ENCODE results near the gene NPC2. TPM values are rescaled to one million over a fixed set of nuclear protein-coding genes. Genes with fewer than 3 reads are reported as not detected.

The NPC2 gene
- total RNA-seq, 3 donors from 2014 or later = 10.0 to 11.7 (median 11.1) TPM

DNA sequence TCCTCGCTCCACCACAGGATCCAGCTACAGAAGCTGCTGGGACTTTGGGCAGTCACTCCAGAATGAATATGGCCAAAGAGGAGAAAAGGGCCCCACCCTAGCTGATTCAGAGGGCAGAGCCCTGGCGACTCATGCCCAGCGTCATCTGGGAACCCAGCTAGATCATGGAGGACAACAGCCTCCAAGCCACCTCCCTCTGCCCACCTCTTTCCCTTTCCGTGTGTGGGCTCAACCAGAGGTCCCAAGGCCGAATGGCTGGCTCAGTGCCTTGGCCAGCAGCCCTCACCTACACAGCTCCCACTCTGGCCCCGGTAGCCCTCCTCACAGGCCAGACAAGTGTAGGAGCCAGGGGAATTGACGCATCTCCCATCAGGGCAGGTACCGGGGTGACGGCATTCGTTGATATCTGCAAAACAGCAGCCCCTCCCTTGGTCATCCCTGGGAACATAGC is 17.9 kb upstream of the NPC2 start:
- Mint-ChIP-seq H3K4me1 (ENCODE audit: low read depth) (peaks cover 10% of the 10 kb centered on the region), H3K4me3 (no peak overlapping the region), H3K27me3 (ENCODE audit: low read depth) (peaks cover 10% of the 10 kb centered on the region)

DNA sequence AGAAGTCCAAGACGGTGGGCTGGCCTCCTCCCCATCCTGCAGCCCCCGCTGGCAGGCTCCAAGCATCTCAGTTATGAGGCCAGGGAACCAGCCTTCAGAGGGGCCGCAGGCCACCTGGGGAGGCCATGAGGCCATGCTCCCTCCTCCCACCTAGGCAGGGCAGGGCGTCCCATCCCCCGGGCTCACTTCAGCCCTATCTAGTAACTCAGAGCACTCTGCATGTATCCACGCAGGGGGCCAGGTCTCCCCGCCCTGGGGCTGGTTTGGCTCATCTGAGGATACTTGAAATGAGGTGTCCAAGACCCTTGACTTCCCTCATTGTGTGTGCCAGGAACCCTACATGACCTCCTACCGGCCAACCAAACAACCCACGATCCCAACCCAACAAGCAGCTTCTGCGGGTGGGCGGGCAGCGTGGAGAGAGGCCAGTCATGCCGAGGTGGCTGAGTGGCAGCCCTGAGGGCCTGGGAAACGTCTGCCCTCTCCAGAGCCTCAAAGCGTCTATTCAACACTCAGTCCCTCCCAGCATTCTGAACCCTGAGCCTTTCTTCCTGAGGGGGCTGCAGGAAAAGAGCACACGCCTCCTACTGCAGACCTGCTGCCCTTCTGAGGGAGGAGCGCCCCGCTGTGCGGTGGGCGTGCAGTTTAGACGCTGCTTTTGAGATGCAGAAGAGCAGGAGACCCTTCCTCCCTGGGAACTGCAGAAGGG is 17.3 kb upstream of the NPC2 start:
- no peak overlapping the region for H3K4me3 Mint-ChIP-seq
- peaks cover 10% of the 10 kb centered on the region for H3K4me1 Mint-ChIP-seq (ENCODE audit: low read depth)
- DNase-seq (no peak), ATAC-seq (no peak)
- H3K27me3 Mint-ChIP-seq (ENCODE audit: low read depth) = peaks cover 10% of the 10 kb centered on the region
- no peaks in the 10 kb centered on the region for H3K36me3 Mint-ChIP-seq (ENCODE audit: insufficient read depth)
- H3K9me3 Mint-ChIP-seq = no peaks in the 10 kb centered on the region

More for the DNA sequence above, 17.9 kb upstream of the NPC2 start:
- no peaks in the 10 kb centered on the region for H3K9me3 Mint-ChIP-seq
- ATAC-seq = no peak
- no peaks in the 10 kb centered on the region for H3K36me3 Mint-ChIP-seq (ENCODE audit: insufficient read depth)
- no peak for DNase-seq

GRCh38 chr14:74509587-74510222 is 16.6 kb upstream of the NPC2 start:
- Mint-ChIP-seq H3K9me3 (no peaks in the 10 kb centered on the region), H3K27me3 (ENCODE audit: low read depth) (peaks cover 8% of the 10 kb centered on the region), H3K4me3 (no peak overlapping the region), H3K4me1 (ENCODE audit: low read depth) (peaks cover 7% of the 10 kb centered on the region), H3K36me3 (ENCODE audit: insufficient read depth) (no peaks in the 10 kb centered on the region)
- DNase-seq (no peak), ATAC-seq (no peak)

DNA sequence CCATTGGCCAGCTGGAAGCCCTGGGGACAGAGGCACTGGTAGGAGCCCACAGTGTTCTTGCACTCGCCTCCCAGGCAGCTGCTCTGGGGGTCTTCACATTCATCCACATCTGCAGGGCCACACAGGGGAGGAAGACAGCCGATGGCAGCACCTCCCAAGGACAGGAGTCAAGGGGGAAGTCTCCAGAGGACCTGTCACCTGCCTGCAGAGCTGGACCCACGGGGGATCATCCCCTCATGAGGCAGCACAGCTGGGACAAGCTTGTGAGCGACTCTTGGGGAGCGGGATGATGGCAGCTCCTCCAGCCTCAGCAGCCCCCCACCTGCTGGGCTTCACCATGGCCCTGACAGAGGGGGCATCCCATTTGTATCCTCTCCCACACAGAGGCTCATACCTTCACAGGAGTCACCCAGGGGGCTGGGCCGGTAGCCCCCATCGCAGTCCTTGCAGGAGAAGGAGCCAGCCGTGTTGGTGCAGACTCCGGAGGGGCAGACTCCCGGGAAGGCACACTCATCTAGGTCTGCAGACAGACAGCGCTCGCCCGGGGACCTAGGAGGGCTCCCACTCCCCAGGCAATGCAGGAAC is 15.8 kb upstream of the NPC2 start:
- no peak for ATAC-seq
- Mint-ChIP-seq H3K4me3 (no peak overlapping the region), H3K27me3 (ENCODE audit: low read depth) (peaks cover 8% of the 10 kb centered on the region), H3K4me1 (ENCODE audit: low read depth) (no peaks in the 10 kb centered on the region), H3K36me3 (ENCODE audit: insufficient read depth) (no peaks in the 10 kb centered on the region), H3K9me3 (no peaks in the 10 kb centered on the region)
- DNase-seq = no peak

DNA sequence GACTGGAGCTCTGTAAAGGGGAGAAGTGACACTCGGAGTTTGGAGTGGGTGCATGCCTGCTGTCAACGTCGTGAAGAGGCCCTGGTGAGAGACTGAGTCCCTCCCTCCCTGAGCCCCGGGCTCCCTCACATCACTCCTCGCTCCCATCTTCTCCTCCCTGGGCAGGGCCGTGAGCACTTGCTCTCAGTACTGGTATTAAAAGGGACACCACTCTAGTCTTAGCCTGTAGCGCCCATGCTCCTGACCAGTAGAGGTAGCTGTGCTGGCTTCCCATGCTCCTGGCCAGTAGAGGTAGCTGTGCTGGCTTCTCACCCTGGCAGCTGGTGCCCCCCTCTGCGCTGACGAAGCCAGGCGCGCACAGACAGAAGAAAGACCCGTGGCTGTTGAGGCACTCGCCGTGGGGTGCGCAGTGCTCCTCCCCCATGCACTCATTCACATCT is 15.2 kb upstream of the NPC2 start:
- H3K9me3 Mint-ChIP-seq = no peaks in the 10 kb centered on the region
- peaks cover 6% of the 10 kb centered on the region for H3K27me3 Mint-ChIP-seq (ENCODE audit: low read depth)
- ATAC-seq (no peak), DNase-seq (no peak)
- H3K4me3 Mint-ChIP-seq = no peak overlapping the region
- no peaks in the 10 kb centered on the region for H3K4me1 Mint-ChIP-seq (ENCODE audit: low read depth)
- H3K36me3 Mint-ChIP-seq (ENCODE audit: insufficient read depth) = no peaks in the 10 kb centered on the region

DNA sequence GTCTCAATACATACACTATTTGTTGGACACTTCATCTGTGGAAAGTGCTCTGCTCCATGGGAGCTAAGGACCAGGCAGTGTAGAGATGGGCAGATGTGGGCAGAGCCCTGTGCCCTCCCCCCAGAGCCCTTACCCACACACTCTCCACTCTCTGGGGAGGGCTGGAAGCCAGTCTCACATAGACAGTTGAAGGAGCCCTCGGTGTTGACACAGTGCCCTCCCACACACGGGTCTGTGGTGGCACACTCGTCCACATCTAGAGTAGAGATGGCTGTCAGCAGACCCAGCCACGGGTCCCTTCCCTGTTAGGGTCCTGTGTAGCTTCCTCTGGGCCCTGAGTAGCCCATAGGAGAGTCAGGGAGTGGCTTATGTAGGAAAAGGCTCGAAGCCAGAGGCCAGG is 14.7 kb upstream of the NPC2 start:
- DNase-seq (no peak), ATAC-seq (no peak)
- Mint-ChIP-seq H3K27me3 (ENCODE audit: low read depth) (peaks cover 6% of the 10 kb centered on the region), H3K4me1 (ENCODE audit: low read depth) (no peaks in the 10 kb centered on the region), H3K9me3 (no peaks in the 10 kb centered on the region), H3K36me3 (ENCODE audit: insufficient read depth) (no peaks in the 10 kb centered on the region), H3K4me3 (no peak overlapping the region)

DNA sequence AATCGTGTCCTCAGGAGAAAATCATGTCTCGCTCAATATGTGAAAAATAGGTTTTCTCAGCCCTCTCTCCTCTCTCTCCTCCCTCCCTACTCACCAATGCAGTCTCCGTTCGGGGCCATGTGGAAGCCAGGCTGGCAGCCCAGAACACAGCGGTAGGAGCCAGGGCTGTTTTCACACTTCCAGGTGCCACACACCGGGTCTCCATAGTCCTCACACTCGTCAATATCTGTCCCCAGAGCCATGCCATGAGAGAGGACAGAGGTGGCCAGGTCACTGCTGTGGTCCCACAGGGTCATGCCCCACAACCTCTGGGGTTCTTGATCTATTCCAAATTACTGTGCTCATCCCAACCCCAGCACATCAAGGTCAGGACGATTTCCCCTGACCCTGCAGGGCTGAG is 14.0 kb upstream of the NPC2 start:
- ATAC-seq (no peak), DNase-seq (no peak)
- H3K36me3 Mint-ChIP-seq (ENCODE audit: insufficient read depth) = no peaks in the 10 kb centered on the region
- no peak overlapping the region for H3K4me3 Mint-ChIP-seq
- H3K4me1 Mint-ChIP-seq (ENCODE audit: low read depth) = no peaks in the 10 kb centered on the region
- H3K27me3 Mint-ChIP-seq (ENCODE audit: low read depth) = peaks cover 6% of the 10 kb centered on the region
- no peaks in the 10 kb centered on the region for H3K9me3 Mint-ChIP-seq

- Mint-ChIP-seq H3K4me3 (no peak overlapping the region), H3K9me3 (no peaks in the 10 kb centered on the region), H3K27me3 (ENCODE audit: low read depth) (peaks cover 6% of the 10 kb centered on the region), H3K36me3 (ENCODE audit: insufficient read depth) (no peaks in the 10 kb centered on the region), H3K4me1 (ENCODE audit: low read depth) (no peaks in the 10 kb centered on the region)
- DNase-seq (no peak), ATAC-seq (no peak)
Observed at GRCh38 chr14:74506411-74506851, 13.3 kb upstream of the NPC2 start.

DNA sequence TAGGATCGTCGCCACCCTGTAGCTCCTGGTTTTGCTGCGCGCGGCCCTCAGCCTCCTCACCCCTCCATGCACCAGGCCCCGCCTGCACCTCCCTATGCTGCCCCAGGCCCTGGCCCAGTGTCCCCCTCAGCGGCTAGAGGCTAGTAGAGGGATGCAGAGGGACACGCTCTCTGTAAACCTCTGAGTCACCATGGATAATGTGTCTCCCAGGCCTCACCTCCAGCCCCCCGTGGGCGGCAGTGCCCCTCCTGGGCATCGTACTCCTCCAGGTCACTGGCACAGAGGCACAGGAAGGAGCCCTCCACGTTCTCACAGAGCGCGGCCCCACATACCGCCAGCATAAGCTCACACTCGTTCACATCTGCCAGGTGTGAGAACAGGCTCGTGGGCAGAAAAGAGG is 12.7 kb upstream of the NPC2 start:
- ATAC-seq = no peak
- no peak for DNase-seq
- H3K9me3 Mint-ChIP-seq = no peaks in the 10 kb centered on the region
- H3K27me3 Mint-ChIP-seq (ENCODE audit: low read depth) = peaks cover 2% of the 10 kb centered on the region
- no peaks in the 10 kb centered on the region for H3K36me3 Mint-ChIP-seq (ENCODE audit: insufficient read depth)
- no peak overlapping the region for H3K4me3 Mint-ChIP-seq
- H3K4me1 Mint-ChIP-seq (ENCODE audit: low read depth) = no peaks in the 10 kb centered on the region

GRCh38 chr14:74504874-74505720 is 12.0 kb upstream of the NPC2 start:
- Mint-ChIP-seq H3K4me1 (ENCODE audit: low read depth) (no peaks in the 10 kb centered on the region), H3K27me3 (ENCODE audit: low read depth) (peaks cover 2% of the 10 kb centered on the region), H3K4me3 (no peak overlapping the region), H3K9me3 (no peaks in the 10 kb centered on the region), H3K36me3 (ENCODE audit: insufficient read depth) (no peaks in the 10 kb centered on the region)
- no peak for ATAC-seq
- DNase-seq = no peak

GRCh38 chr14:74504412-74504811 is 11.3 kb upstream of the NPC2 start:
- no peak for DNase-seq
- no peaks in the 10 kb centered on the region for H3K36me3 Mint-ChIP-seq (ENCODE audit: insufficient read depth)
- H3K4me1 Mint-ChIP-seq (ENCODE audit: low read depth) = no peaks in the 10 kb centered on the region
- no peak overlapping the region for H3K4me3 Mint-ChIP-seq
- H3K9me3 Mint-ChIP-seq = no peaks in the 10 kb centered on the region
- ATAC-seq = no peak
- H3K27me3 Mint-ChIP-seq (ENCODE audit: low read depth) = no peaks in the 10 kb centered on the region

GRCh38 chr14:74503938-74504335 is 10.8 kb upstream of the NPC2 start:
- DNase-seq = no peak
- no peak overlapping the region for H3K4me3 Mint-ChIP-seq
- H3K27me3 Mint-ChIP-seq (ENCODE audit: low read depth) = no peaks in the 10 kb centered on the region
- peaks cover 2% of the 10 kb centered on the region for H3K36me3 Mint-ChIP-seq (ENCODE audit: insufficient read depth)
- peaks cover 2% of the 10 kb centered on the region for H3K4me1 Mint-ChIP-seq (ENCODE audit: low read depth)
- no peak for ATAC-seq
- H3K9me3 Mint-ChIP-seq = no peaks in the 10 kb centered on the region

- Mint-ChIP-seq H3K9me3 (no peaks in the 10 kb centered on the region), H3K36me3 (ENCODE audit: insufficient read depth) (peaks cover 5% of the 10 kb centered on the region), H3K4me1 (ENCODE audit: low read depth) (peaks cover 2% of the 10 kb centered on the region), H3K27me3 (ENCODE audit: low read depth) (no peaks in the 10 kb centered on the region), H3K4me3 (no peak overlapping the region)
- no peak for DNase-seq
- no peak for ATAC-seq
Observed at GRCh38 chr14:74503291-74503937, 10.3 kb upstream of the NPC2 start.

All from activated T-cell treated with anti-CD3 and anti-CD28 coated beads, Interleukin-2, amount 50 U/mL, for 4 hours (primary cell).